Activated CD8-positive, alpha-beta memory T cell treated with anti-CD3 and anti-CD28 coated beads, Interleukin-2, amount 10 ng/mL, durations not matched to agents 7 days and 5 days (primary cell): ENCODE measurements around the gene DOCK10. TPM values are rescaled to one million over a fixed set of nuclear protein-coding genes. Genes with fewer than 3 reads are reported as not detected.

Experiments used
- ATAC-seq: fragments of 150-1000 bp; cut with Tn5 transposase; one replicate; pipeline ENCODE4 v1.10.0; 2021; ENCODE audit warnings: moderate library complexity
- CTCF ChIA-PET: fragments of 350-600 bp; sonication (Branson Sonifier 250); formaldehyde crosslinking; loops from one replicate; lab custom pipeline; 2021; ENCODE audit warnings: antibody characterized with exemption; lab: Charles Lee
- DNase-seq: peaks from one replicate; pipeline ENCODE4 v3.0.0-alpha.2; 2020
- H3K27ac Mint-ChIP-seq: one replicate; pipeline ENCODE4 v1.8.0; 2021; ENCODE audit warnings: mild to moderate bottlenecking, mixed read lengths
- H3K27me3 Mint-ChIP-seq: one replicate; pipeline ENCODE4 v1.8.0; 2021; ENCODE audit warnings: mixed read lengths
- H3K36me3 Mint-ChIP-seq: one replicate; pipeline ENCODE4 v1.8.0; 2021; ENCODE audit warnings: mild to moderate bottlenecking, mixed read lengths
- H3K4me1 Mint-ChIP-seq: one replicate; pipeline ENCODE4 v1.8.0; 2021; ENCODE audit warnings: mixed read lengths
- H3K4me3 Mint-ChIP-seq: one replicate; pipeline ENCODE4 v1.8.0; 2021; ENCODE audit warnings: mild to moderate bottlenecking, moderate library complexity, mixed read lengths
- H3K9me3 Mint-ChIP-seq: one replicate; pipeline ENCODE4 v1.8.0; 2022; ENCODE audit warnings: low read depth, mixed read lengths
- total RNA-seq, 2 experiments: library from RNA; stranded (reverse); gene quantifications; one replicate each; pipeline ENCODE4 v1.2.3, GENCODE V29; 2021

Gene DOCK10
- total RNA-seq, 2 experiments from 2014 or later: 251 to 271 TPM

- CTCF ChIA-PET: no interaction called here
- Mint-ChIP-seq H3K27ac (no peak overlapping the region), H3K36me3 (peaks cover 75% of the 10 kb centered on the region), H3K9me3 (no peaks in the 10 kb centered on the region), H3K27me3 (no peaks in the 10 kb centered on the region), H3K4me3 (no peak overlapping the region), H3K4me1 (peaks cover 1% of the 10 kb centered on the region)
- ATAC-seq (no peak), DNase-seq (no peak)
These were observed 192.2 kb downstream of the DOCK10 start for GRCh38 chr2:224850081-224850480.

GRCh38 chr2:224849264-224849663 is 193.0 kb downstream of the DOCK10 start:
- CTCF ChIA-PET: no interaction called here
- ATAC-seq (no peak), DNase-seq (no peak)
- no peak overlapping the region for H3K4me3 Mint-ChIP-seq
- H3K4me1 Mint-ChIP-seq: peaks cover 1% of the 10 kb centered on the region
- H3K9me3 Mint-ChIP-seq: no peaks in the 10 kb centered on the region
- peaks cover 77% of the 10 kb centered on the region for H3K36me3 Mint-ChIP-seq
- H3K27me3 Mint-ChIP-seq: no peaks in the 10 kb centered on the region
- no peak overlapping the region for H3K27ac Mint-ChIP-seq

- Mint-ChIP-seq H3K27ac (no peak overlapping the region), H3K4me3 (no peak overlapping the region), H3K4me1 (peaks cover 2% of the 10 kb centered on the region), H3K9me3 (no peaks in the 10 kb centered on the region), H3K36me3 (peaks cover 78% of the 10 kb centered on the region), H3K27me3 (no peaks in the 10 kb centered on the region)
- DNase-seq: no peak
- ATAC-seq: no peak
- CTCF ChIA-PET: interaction anchor here (1.1 kb wide), 1 partner anchor 154 kb away, joined by 3 read pairs; no protein-coding TSS in a partner anchor
These were observed 194.1 kb downstream of the DOCK10 start for GRCh38 chr2:224847961-224848850.

- no peak overlapping the region for H3K27ac Mint-ChIP-seq
- H3K9me3 Mint-ChIP-seq: no peaks in the 10 kb centered on the region
- H3K4me3 Mint-ChIP-seq: no peak overlapping the region
- H3K4me1 Mint-ChIP-seq: peaks cover 4% of the 10 kb centered on the region
- ATAC-seq (no peak), DNase-seq (no peak)
- CTCF ChIA-PET: interaction anchor here (1.1 kb wide), 1 partner anchor 155 kb away, joined by 3 read pairs; no protein-coding TSS in a partner anchor
- peaks cover 79% of the 10 kb centered on the region for H3K36me3 Mint-ChIP-seq
- no peaks in the 10 kb centered on the region for H3K27me3 Mint-ChIP-seq
These were observed 194.9 kb downstream of the DOCK10 start for GRCh38 chr2:224847381-224847780.

GRCh38 chr2:224846686-224847085 is 195.6 kb downstream of the DOCK10 start:
- peaks cover 79% of the 10 kb centered on the region for H3K36me3 Mint-ChIP-seq
- CTCF ChIA-PET: no interaction called here
- no peak overlapping the region for H3K4me3 Mint-ChIP-seq
- H3K27me3 Mint-ChIP-seq: no peaks in the 10 kb centered on the region
- ATAC-seq: no peak
- DNase-seq: no peak
- peak overlapping the region; percentile 42 for H3K27ac Mint-ChIP-seq
- H3K4me1 Mint-ChIP-seq: peaks cover 4% of the 10 kb centered on the region
- no peaks in the 10 kb centered on the region for H3K9me3 Mint-ChIP-seq

- H3K27me3 Mint-ChIP-seq: no peaks in the 10 kb centered on the region
These were observed 196.1 kb downstream of the DOCK10 start for GRCh38 chr2:224846161-224846560.

GRCh38 chr2:224843141-224843540 is 199.1 kb downstream of the DOCK10 start:
- ATAC-seq: no peak
- H3K9me3 Mint-ChIP-seq: no peaks in the 10 kb centered on the region
- peak overlapping the region; percentile 30 for H3K27ac Mint-ChIP-seq
- no peaks in the 10 kb centered on the region for H3K27me3 Mint-ChIP-seq
- CTCF ChIA-PET: interaction anchor here (1.3 kb wide), 1 partner anchor 35 kb away, joined by 3 read pairs; no protein-coding TSS in a partner anchor
- H3K4me3 Mint-ChIP-seq: no peak overlapping the region
- peaks cover 83% of the 10 kb centered on the region for H3K36me3 Mint-ChIP-seq
- H3K4me1 Mint-ChIP-seq: peaks cover 4% of the 10 kb centered on the region
- DNase-seq: no peak

More at GRCh38 chr2:224846161-224846560, 196.1 kb downstream of the DOCK10 start:
- H3K4me1 Mint-ChIP-seq: peaks cover 4% of the 10 kb centered on the region
- ATAC-seq (no peak), DNase-seq (no peak)
- H3K4me3 Mint-ChIP-seq: no peak overlapping the region
- no peaks in the 10 kb centered on the region for H3K9me3 Mint-ChIP-seq
- H3K36me3 Mint-ChIP-seq: peaks cover 80% of the 10 kb centered on the region
- CTCF ChIA-PET: interaction anchor here (0.7 to 1.4 kb wide), 2 partner anchors 163 to 486 kb away, joined by 3 to 4 read pairs; no protein-coding TSS in a partner anchor
- H3K27ac Mint-ChIP-seq: no peak overlapping the region

GRCh38 chr2:224841910-224842309 is 200.4 kb downstream of the DOCK10 start:
- peaks cover 82% of the 10 kb centered on the region for H3K36me3 Mint-ChIP-seq
- H3K27me3 Mint-ChIP-seq: no peaks in the 10 kb centered on the region
- CTCF ChIA-PET: no interaction called here
- no peak overlapping the region for H3K27ac Mint-ChIP-seq
- ATAC-seq (no peak), DNase-seq (no peak)
- peaks cover 4% of the 10 kb centered on the region for H3K4me1 Mint-ChIP-seq
- H3K4me3 Mint-ChIP-seq: no peak overlapping the region
- H3K9me3 Mint-ChIP-seq: no peaks in the 10 kb centered on the region

GRCh38 chr2:224838335-224838734 is 203.9 kb downstream of the DOCK10 start:
- Mint-ChIP-seq H3K36me3 (peaks cover 82% of the 10 kb centered on the region), H3K4me1 (peaks cover 2% of the 10 kb centered on the region), H3K4me3 (no peak overlapping the region), H3K27ac (no peak overlapping the region), H3K27me3 (no peaks in the 10 kb centered on the region), H3K9me3 (no peaks in the 10 kb centered on the region)
- DNase-seq: no peak
- no peak for ATAC-seq
- CTCF ChIA-PET: no interaction called here

- no peaks in the 10 kb centered on the region for H3K4me1 Mint-ChIP-seq
- no peak overlapping the region for H3K27ac Mint-ChIP-seq
- H3K36me3 Mint-ChIP-seq: peaks cover 82% of the 10 kb centered on the region
- no peaks in the 10 kb centered on the region for H3K27me3 Mint-ChIP-seq
- H3K4me3 Mint-ChIP-seq: no peak overlapping the region
- no peak for ATAC-seq
- no peaks in the 10 kb centered on the region for H3K9me3 Mint-ChIP-seq
- DNase-seq: no peak
- CTCF ChIA-PET: no interaction called here
These were observed 204.7 kb downstream of the DOCK10 start for GRCh38 chr2:224837558-224837957.

GRCh38 chr2:224837066-224837465 is 205.2 kb downstream of the DOCK10 start:
- Mint-ChIP-seq H3K9me3 (no peaks in the 10 kb centered on the region), H3K27me3 (no peaks in the 10 kb centered on the region), H3K4me1 (no peaks in the 10 kb centered on the region), H3K27ac (no peak overlapping the region), H3K36me3 (peaks cover 80% of the 10 kb centered on the region), H3K4me3 (no peak overlapping the region)
- DNase-seq (no peak), ATAC-seq (no peak)
- CTCF ChIA-PET: no interaction called here

- DNase-seq (no peak), ATAC-seq (no peak)
- CTCF ChIA-PET: no interaction called here
- H3K36me3 Mint-ChIP-seq: peaks cover 80% of the 10 kb centered on the region
- H3K4me3 Mint-ChIP-seq: no peak overlapping the region
- no peak overlapping the region for H3K27ac Mint-ChIP-seq
- no peaks in the 10 kb centered on the region for H3K27me3 Mint-ChIP-seq
- H3K9me3 Mint-ChIP-seq: no peaks in the 10 kb centered on the region
- no peaks in the 10 kb centered on the region for H3K4me1 Mint-ChIP-seq
These were observed 206.0 kb downstream of the DOCK10 start for GRCh38 chr2:224836263-224836662.

GRCh38 chr2:224835405-224835804 is 206.9 kb downstream of the DOCK10 start:
- ATAC-seq: no peak
- H3K4me3 Mint-ChIP-seq: no peak overlapping the region

GRCh38 chr2:224833986-224834385 is 208.3 kb downstream of the DOCK10 start:
- H3K36me3 Mint-ChIP-seq: peaks cover 74% of the 10 kb centered on the region
- ATAC-seq (no peak), DNase-seq (no peak)
- no peaks in the 10 kb centered on the region for H3K4me1 Mint-ChIP-seq
- CTCF ChIA-PET: no interaction called here
- H3K9me3 Mint-ChIP-seq: no peaks in the 10 kb centered on the region
- no peak overlapping the region for H3K27ac Mint-ChIP-seq
- no peaks in the 10 kb centered on the region for H3K27me3 Mint-ChIP-seq
- H3K4me3 Mint-ChIP-seq: no peak overlapping the region

More at GRCh38 chr2:224835405-224835804, 206.9 kb downstream of the DOCK10 start:
- Mint-ChIP-seq H3K27ac (no peak overlapping the region), H3K9me3 (no peaks in the 10 kb centered on the region), H3K4me1 (no peaks in the 10 kb centered on the region), H3K27me3 (no peaks in the 10 kb centered on the region), H3K36me3 (peaks cover 75% of the 10 kb centered on the region)
- CTCF ChIA-PET: no interaction called here
- no peak for DNase-seq
